HepG2 (cell line): ENCODE results near the gene SH3PXD2A. TPM values are rescaled to one million over a fixed set of nuclear protein-coding genes. Genes with fewer than 3 reads are reported as not detected.

ENCODE experiments used
- ATAC-seq: fragments of 200-7000 bp; cut with Tn5 transposase; 3 replicates; pipeline ENCODE4 v1.9.1; 2020; ENCODE audit warnings: mild to moderate bottlenecking, moderate library complexity
- BruUV-seq: library from RNA; stranded (reverse); fragments of 400-500 nt; replicated peaks from 2 replicates; lab custom pipeline; 2021; lab: Mats Ljungman, UMichigan
- CTCF ChIA-PET: fragments of 300-600 bp; formaldehyde crosslinking; extraction: SDS; loops from one replicate; lab custom pipeline; 2021; ENCODE audit warnings: low total read pairs, inconsistent platforms, low intra/inter-chr PET ratio; lab: Yijun Ruan, JAX
- POLR2A ChIA-PET: fragments of 350-600 bp; sonication (Branson Sonifier 250); formaldehyde crosslinking; loops from one replicate; lab custom pipeline; 2020; ENCODE audit warnings: antibody characterized with exemption, inconsistent platforms; lab: Yijun Ruan, JAX
- DNase-seq: peaks from one replicate; pipeline ENCODE4 v3.0.0-alpha.2; 2015; ENCODE audit warnings: low spot score
- FAIRE-seq: peaks from 3 replicates; lab custom pipeline; 2011; peaks lifted over from hg19 to GRCh38; lab: Jason Lieb, UNC
- H2AFZ ChIP-seq: one replicate; pipeline ENCODE4 v1.6.1; 2011; ENCODE audit warnings: low read length, inconsistent platforms
- H3K27ac ChIP-seq: fragments of 300-600 bp; 3 replicates; pipeline ENCODE4 v1.8.0; 2011; ENCODE audit warnings: mixed run types, mild to moderate bottlenecking, mixed read lengths, low read length, inconsistent platforms; ENCODE audit not compliant: insufficient read depth; ENCODE audit errors: extremely low read length
- H3K27me3 ChIP-seq, 2 experiments: fragments of 200-600 bp in 1 of 2; 2 replicates in 1 of 2; 3 replicates in 1 of 2; pipeline versions ENCODE4 v1.6.0 to v1.8.0; 2011; ENCODE audit warnings: low read length in 2 of 2, mild to moderate bottlenecking in 2 of 2, moderate library complexity in 2 of 2, inconsistent platforms in 1 of 2; ENCODE audit not compliant: insufficient read depth in 2 of 2, control insufficient read depth in 1 of 2
- H3K36me3 ChIP-seq, 2 experiments: fragments of 200-600 bp in 1 of 2; replicated peaks in 1 of 2; 2 replicates in 1 of 2; 3 replicates in 1 of 2; pipeline versions ENCODE4 v1.5.1 to v1.8.0; 2011; ENCODE audit warnings: low read length in 2 of 2, inconsistent platforms in 1 of 2; ENCODE audit not compliant: insufficient read depth in 2 of 2, control insufficient read depth in 1 of 2
- H3K4me1 ChIP-seq: 2 replicates; pipeline ENCODE4 v1.5.1; 2012; ENCODE audit warnings: low read length, inconsistent platforms; ENCODE audit not compliant: insufficient read depth
- H3K4me2 ChIP-seq: 2 replicates; pipeline ENCODE4 v1.6.0; 2011; ENCODE audit warnings: low read depth, low read length, inconsistent platforms
- H3K4me3 ChIP-seq, 3 experiments: fragments of 200-600 bp in 1 of 3; sonication (generic), shearing (Covaris generic) in 1 of 3; replicated peaks in 1 of 3; 2 replicates each; pipeline ENCODE4 v1.5.1; 2011 to 2016; ENCODE audit warnings: low read length in 3 of 3, inconsistent platforms in 2 of 3, low read depth in 2 of 3, mild to moderate bottlenecking in 2 of 3, control low read depth in 1 of 3, mixed read lengths in 1 of 3; ENCODE audit not compliant: insufficient read depth in 1 of 3
- H3K79me2 ChIP-seq: one replicate; pipeline ENCODE4 v1.6.1; 2011; ENCODE audit warnings: low read length, inconsistent platforms; ENCODE audit not compliant: insufficient read depth
- H3K9ac ChIP-seq: 2 replicates; pipeline ENCODE4 v1.6.0; 2011; ENCODE audit warnings: mild to moderate bottlenecking, low read depth, low read length, inconsistent platforms; ENCODE audit not compliant: insufficient read depth
- H3K9me3 ChIP-seq: 2 replicates; pipeline ENCODE4 v1.5.1; 2012; ENCODE audit warnings: mild to moderate bottlenecking, low read length
- H4K20me1 ChIP-seq: 2 replicates; pipeline ENCODE4 v1.6.0; 2011; ENCODE audit warnings: inconsistent platforms, mild to moderate bottlenecking, low read length, moderate library complexity; ENCODE audit not compliant: insufficient read depth
- CREM ChIP-seq, 2 experiments: sonication (generic) in 1 of 2; formaldehyde crosslinking in 1 of 2; IDR thresholded peaks; 2 replicates each; pipeline versions ENCODE4 v1.4.0 to v1.6.1; 2016 to 2020; ENCODE audit warnings: antibody characterized with exemption in 1 of 2, mild to moderate bottlenecking in 1 of 2, missing genetic modification reagents in 1 of 2
- KLF15 ChIP-seq: sonication (generic); formaldehyde crosslinking; IDR thresholded peaks from 2 replicates; pipeline ENCODE4 v1.8.1; 2023; ENCODE audit warnings: borderline replicate concordance, mild to moderate bottlenecking, inconsistent platforms, missing genetic modification reagents, mixed read lengths
- NR3C1 ChIP-seq: sonication (generic); formaldehyde crosslinking; IDR thresholded peaks from 2 replicates; pipeline ENCODE4 v1.4.0; 2020; ENCODE audit warnings: missing genetic modification reagents
- SOX13 ChIP-seq, 3 experiments: fragments of 450-650 bp in 1 of 3; sonication (generic) in 1 of 3; formaldehyde crosslinking in 1 of 3; IDR thresholded peaks in 2 of 3; conservative IDR thresholded peaks in 1 of 3; 2 replicates each; pipeline versions ENCODE4 v1.5.0 to v1.6.1; 2016 to 2020; ENCODE audit warnings: antibody characterized with exemption in 1 of 3, mild to moderate bottlenecking in 1 of 3, missing compliant biosample characterization in 1 of 3, missing genetic modification reagents in 1 of 3, moderate library complexity in 1 of 3
- ZNF792 ChIP-seq: IDR thresholded peaks from 2 replicates; pipeline ENCODE4 v1.6.1; 2016
- WGBS: methylation state at CpG from one replicate; pipeline ENCODE4 v1.1.6; 2017; ENCODE audit warnings: low lambda C conversion rate; 5-methylcytosine and 5-hydroxymethylcytosine counted together
- in situ Hi-C: cut with HindIII; loops from 2 replicates; pipeline ENCODE4 v1.10.0; 2017; ENCODE audit warnings: low pct_unique_long_range_greater_than_20kb; ENCODE audit not compliant: extremely low pct_ligation_motif_present
- intact Hi-C: fragments of 100-400 bp; cut with micrococcal nuclease; formaldehyde crosslinking; loops from one replicate; pipeline ENCODE4 v1.10.0; 2022; ENCODE audit not compliant: unreplicated experiment
- polyA plus RNA-seq, 8 experiments: library from polyadenylated mRNA; depleted of rRNA in 3 of 8; stranded (reverse) in 7 of 8; unstranded in 1 of 8; fragments of >200 nt; fragmentation: Illumina TruSeq in 4 of 8; extraction: Trizol in 4 of 8; gene quantifications; 2 replicates each; pipeline versions ENCODE4 v1.2.1 to v1.2.3, GENCODE V29; 2011 to 2016; ENCODE audit warnings: low read depth in 4 of 8, missing spikeins in 1 of 8, mixed read lengths in 1 of 8; ENCODE audit not compliant: insufficient read depth in 1 of 8
- total RNA-seq, 5 experiments: library from RNA; depleted of rRNA; stranded (reverse); fragments of >200 nt; fragmentation: Illumina TruSeq; extraction: Trizol; gene quantifications; 2 replicates each; pipeline ENCODE4 v1.2.3, GENCODE V29; 2016; ENCODE audit warnings: low read depth in 1 of 5
- TF ChIP-seq, protein P1 (sequence below): IDR thresholded peaks from 2 replicates; pipeline ENCODE4 v1.6.1; 2016; ENCODE audit warnings: low read depth, borderline replicate concordance
- TF ChIP-seq, protein P2 (sequence below): sonication (generic); formaldehyde crosslinking; IDR thresholded peaks from 2 replicates; pipeline ENCODE4 v1.5.0; 2020; ENCODE audit warnings: missing genetic modification reagents

Gene SH3PXD2A
- total and polyA plus RNA-seq, 2 of the 13 experiments (the other 11 are each of a cell fraction or from before 2014, with no cell fraction given): 11.1 to 11.3 TPM

DNA sequence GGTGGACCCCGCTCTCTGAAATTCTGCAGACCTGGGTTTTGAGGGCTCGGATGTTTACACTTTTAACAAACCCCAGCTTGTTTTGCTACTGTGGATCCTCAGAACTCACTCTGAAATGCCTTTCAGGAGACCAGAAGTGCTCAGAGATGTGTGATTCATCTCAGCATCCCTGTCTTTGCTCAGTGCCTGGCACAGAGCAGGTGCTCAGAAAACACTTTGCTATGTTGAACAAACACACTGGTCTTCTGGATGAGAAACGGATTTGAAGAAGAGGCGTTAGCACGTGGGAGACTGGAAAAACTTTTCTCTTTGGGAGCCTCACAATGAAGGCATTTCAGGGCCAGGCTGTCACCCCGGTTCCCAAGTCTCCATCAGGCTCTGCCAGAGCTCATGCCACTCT, 53.3 kb downstream of the SH3PXD2A start:
- H3K4me3 ChIP-seq: no peak overlapping the region
- H3K27ac ChIP-seq: no peak overlapping the region
- TF ChIP-seq, protein P1, sequence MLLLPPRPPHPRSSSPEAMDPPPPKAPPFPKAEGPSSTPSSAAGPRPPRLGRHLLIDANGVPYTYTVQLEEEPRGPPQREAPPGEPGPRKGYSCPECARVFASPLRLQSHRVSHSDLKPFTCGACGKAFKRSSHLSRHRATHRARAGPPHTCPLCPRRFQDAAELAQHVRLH: no peak
- TF ChIP-seq CREM (IDR thresholded peaks at IDR 0.05) (no peak), CREM (CRISPR knock-in tag; IDR thresholded peaks at IDR 0.05) (no peak), KLF15 (CRISPR knock-in tag) (no peak), ZNF792 (no peak), SOX13 (IDR thresholded peaks at IDR 0.05) (no peak), SOX13 (CRISPR knock-in tag; conservative IDR thresholded peaks at IDR 0.05 in 1 of 2, IDR thresholded peaks at IDR 0.05 in 1 of 2) (no peak), NR3C1 (CRISPR knock-in tag) (no peak)
- TF ChIP-seq, protein P2, sequence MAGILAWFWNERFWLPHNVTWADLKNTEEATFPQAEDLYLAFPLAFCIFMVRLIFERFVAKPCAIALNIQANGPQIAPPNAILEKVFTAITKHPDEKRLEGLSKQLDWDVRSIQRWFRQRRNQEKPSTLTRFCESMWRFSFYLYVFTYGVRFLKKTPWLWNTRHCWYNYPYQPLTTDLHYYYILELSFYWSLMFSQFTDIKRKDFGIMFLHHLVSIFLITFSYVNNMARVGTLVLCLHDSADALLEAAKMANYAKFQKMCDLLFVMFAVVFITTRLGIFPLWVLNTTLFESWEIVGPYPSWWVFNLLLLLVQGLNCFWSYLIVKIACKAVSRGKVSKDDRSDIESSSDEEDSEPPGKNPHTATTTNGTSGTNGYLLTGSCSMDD (CRISPR knock-in tag): no peak
- ATAC-seq (no peak), DNase-seq (no peak), FAIRE-seq (no peak)
- H3K9ac ChIP-seq: no peak overlapping the region
- no peaks in the 10 kb centered on the region for H3K9me3 ChIP-seq
- no peak overlapping the region for H2AFZ ChIP-seq
- 50% methylated on average over 2 of the region's 6 CpGs for WGBS
- ChIA-PET POLR2A (no interaction called here), CTCF (no interaction called here)
- no peaks in the 10 kb centered on the region for H3K27me3 ChIP-seq
- no peak overlapping the region for H3K4me2 ChIP-seq
- peaks cover 22 to 48% of the 10 kb centered on the region in 2 experiments for H3K36me3 ChIP-seq
- BruUV-seq: no TSS peak
- H4K20me1 ChIP-seq: peaks cover 8% of the 10 kb centered on the region
- peaks cover 28% of the 10 kb centered on the region for H3K79me2 ChIP-seq
- intact Hi-C loops (no loop called here), in situ Hi-C loops (no loop called here)
- H3K4me1 ChIP-seq: peaks cover 71% of the 10 kb centered on the region
